Upper lobe of left lung (tissue), 4 donors: Measurements from ENCODE around the gene RASA3.

ENCODE experiments used
- CTCF ChIP-seq, 6 experiments: fragments of 450-650 bp in 4 of 6; fragments of 200-600 bp in 2 of 6; sonication (generic) in 2 of 6; IDR thresholded peaks; one replicate each; pipeline ENCODE4 v1.5.1; 2016 to 2019; ENCODE audit warnings: antibody characterized with exemption in 6 of 6
- EP300 ChIP-seq, 4 donors: sonication (generic); formaldehyde crosslinking; IDR thresholded peaks; one replicate each; pipeline ENCODE4 v1.5.1; 2017; ENCODE audit warnings: antibody characterized with exemption in 4 of 4, control low read depth in 2 of 4
- POLR2A ChIP-seq, 4 donors: fragments of 450-650 bp; IDR thresholded peaks; one replicate each; pipeline ENCODE4 v1.5.1; 2016 to 2017; ENCODE audit warnings: antibody characterized with exemption in 4 of 4, mild to moderate bottlenecking in 2 of 4

GRCh38 chr13:114132419-114133121 lies at the start of gene RASA3:
- TF ChIP-seq CTCF (IDR thresholded peaks at IDR 0.05) (no peak), EP300 (IDR thresholded peaks at IDR 0.05) (no peak), POLR2A (IDR thresholded peaks at IDR 0.05) (peak in 3 of 4 donors; percentile 39 to 81 (median 58))
